Suprapubic skin (tissue), 4 donors: ENCODE measurements around the gene CYP39A1. TPM values are rescaled to one million over a fixed set of nuclear protein-coding genes. Genes with fewer than 3 reads are reported as not detected.

Experiments used
- DNase-seq, 2 donors: peaks; one replicate each; pipeline ENCODE4 v3.0.0-alpha.2; 2019; ENCODE audit warnings: low spot score in 2 of 2
- H3K27ac ChIP-seq: fragments of 200-600 bp; sonication (generic); one replicate; pipeline ENCODE4 v1.5.1; 2019
- H3K27me3 ChIP-seq: fragments of 200-600 bp; sonication (generic); one replicate; pipeline ENCODE4 v1.5.1; 2019
- H3K36me3 ChIP-seq: fragments of 200-600 bp; sonication (generic); one replicate; pipeline ENCODE4 v1.5.1; 2019
- H3K4me1 ChIP-seq: fragments of 200-600 bp; sonication (generic); one replicate; pipeline ENCODE4 v1.5.1; 2019
- H3K4me3 ChIP-seq: fragments of 200-600 bp; sonication (generic); one replicate; pipeline ENCODE4 v1.5.1; 2019; ENCODE audit warnings: mild to moderate bottlenecking
- H3K9me3 ChIP-seq: fragments of 200-600 bp; sonication (generic); one replicate; pipeline ENCODE4 v1.5.1; 2019
- CTCF ChIP-seq, 2 donors: fragments of 200-600 bp in 1 of 2; fragments of 450-650 bp in 1 of 2; sonication (generic) in 1 of 2; IDR thresholded peaks; one replicate each; pipeline ENCODE4 v1.5.1; 2016 to 2019; ENCODE audit warnings: antibody characterized with exemption in 2 of 2, mild to moderate bottlenecking in 1 of 2, moderate library complexity in 1 of 2
- EP300 ChIP-seq: sonication (generic); formaldehyde crosslinking; IDR thresholded peaks from one replicate; pipeline ENCODE4 v1.6.1; 2017; ENCODE audit warnings: antibody characterized with exemption
- POLR2A ChIP-seq, 2 donors: fragments of 450-650 bp; IDR thresholded peaks; one replicate each; pipeline ENCODE4 v1.6.1; 2017; ENCODE audit warnings: antibody characterized with exemption in 2 of 2, mild to moderate bottlenecking in 2 of 2, moderate library complexity in 2 of 2
- POLR2AphosphoS5 ChIP-seq, 3 donors: sonication (generic); formaldehyde crosslinking; IDR thresholded peaks; one replicate each; pipeline ENCODE4 v1.6.1; 2017; ENCODE audit warnings: antibody characterized with exemption in 3 of 3
- WGBS: methylation state at CpG from one replicate; pipeline ENCODE4 v1.1.5; 2018; 5-methylcytosine and 5-hydroxymethylcytosine counted together
- total RNA-seq, 4 donors: library from RNA; depleted of rRNA; stranded (reverse); fragments of >200 nt; gene quantifications; one replicate each; pipeline ENCODE4 v1.1.0, GENCODE V29; 2016

Gene CYP39A1
- total RNA-seq, 4 donors from 2014 or later: 20.0 to 46.4 (median 33.1) TPM

DNA sequence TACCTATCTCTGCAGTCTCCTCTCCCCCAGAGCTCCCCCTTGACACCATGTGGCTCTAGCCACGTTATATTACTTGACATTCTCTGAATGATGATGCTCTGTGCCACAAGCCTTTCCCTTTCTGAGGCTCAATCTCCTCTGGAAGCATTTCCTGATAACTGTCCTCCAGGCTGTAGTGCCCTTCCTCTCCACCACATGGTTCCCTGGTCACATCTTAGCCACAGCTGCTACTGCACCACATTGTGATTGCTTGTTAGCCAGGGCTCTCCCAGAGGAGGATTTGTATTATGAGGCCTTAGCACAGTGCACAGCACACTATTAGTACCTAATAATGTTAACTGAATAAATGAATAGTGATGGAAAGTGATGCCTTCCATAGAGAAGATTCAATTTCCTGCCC is 97.5 kb downstream of the CYP39A1 start:
- TF ChIP-seq POLR2A (IDR thresholded peaks at IDR 0.05): no peak
- TF ChIP-seq POLR2AphosphoS5 (IDR thresholded peaks at IDR 0.05): no peak
- Histone ChIP-seq H3K4me3 (no peak overlapping the region), H3K36me3 (no peaks in the 10 kb centered on the region), H3K9me3 (no peaks in the 10 kb centered on the region), H3K27me3 (no peaks in the 10 kb centered on the region), H3K27ac (no peak overlapping the region), H3K4me1 (no peaks in the 10 kb centered on the region)
- no peak for DNase-seq
- WGBS: 53% methylated on average over 1 of the region's 1 CpG

DNA sequence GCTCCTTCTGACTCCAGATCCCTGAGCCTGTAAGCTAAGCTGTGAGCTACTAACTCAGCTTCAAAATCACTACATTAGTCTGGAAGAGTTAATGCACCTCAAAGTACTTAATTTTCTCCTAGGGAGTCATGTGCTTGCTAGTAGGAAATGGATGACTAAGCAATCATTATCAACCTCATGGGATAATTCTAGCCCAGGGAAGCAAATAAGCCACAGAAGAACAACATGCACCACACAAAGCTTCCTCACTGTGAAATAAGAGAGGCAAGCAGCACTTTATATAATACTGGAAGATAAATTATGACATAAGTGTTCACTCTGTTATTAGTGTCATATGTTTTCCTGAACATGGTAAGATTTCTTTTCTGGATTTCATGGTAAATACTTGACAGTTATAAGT is 103.5 kb downstream of the CYP39A1 start:
- Histone ChIP-seq H3K4me1 (no peaks in the 10 kb centered on the region), H3K27ac (no peak overlapping the region), H3K36me3 (no peaks in the 10 kb centered on the region), H3K27me3 (no peaks in the 10 kb centered on the region), H3K9me3 (peaks cover 3% of the 10 kb centered on the region), H3K4me3 (no peak overlapping the region)
- TF ChIP-seq POLR2AphosphoS5 (IDR thresholded peaks at IDR 0.05) (no peak), EP300 (no peak), CTCF (IDR thresholded peaks at IDR 0.05) (no peak), POLR2A (IDR thresholded peaks at IDR 0.05) (no peak)
- DNase-seq: no peak

DNA sequence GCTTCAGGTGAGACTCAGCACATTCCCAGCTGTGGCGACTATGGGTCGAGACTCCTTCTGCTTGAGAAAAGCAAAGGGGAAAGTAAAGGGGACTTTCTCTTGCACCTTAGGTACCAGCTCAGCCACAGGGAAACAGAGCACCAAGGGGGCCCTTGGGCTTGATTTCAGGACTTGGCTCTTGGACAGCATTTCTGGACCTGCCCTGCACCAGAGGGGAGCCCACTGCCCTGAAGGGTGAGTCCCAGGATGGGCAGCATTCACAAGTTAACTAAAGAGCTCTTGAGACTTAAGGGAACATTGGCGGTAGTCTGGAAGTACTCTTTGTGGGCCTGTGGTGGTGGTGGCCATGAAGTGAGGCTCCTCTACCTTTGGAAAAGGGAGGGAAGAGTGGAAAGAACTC is 111.1 kb downstream of the CYP39A1 start:
- Histone ChIP-seq H3K4me3 (no peak overlapping the region), H3K27ac (no peak overlapping the region), H3K9me3 (peaks cover 3% of the 10 kb centered on the region), H3K4me1 (no peaks in the 10 kb centered on the region), H3K36me3 (no peaks in the 10 kb centered on the region), H3K27me3 (no peaks in the 10 kb centered on the region)
- no peak for DNase-seq
- TF ChIP-seq CTCF (IDR thresholded peaks at IDR 0.05) (no peak), POLR2A (IDR thresholded peaks at IDR 0.05) (no peak)
- WGBS: 100% methylated on average over 3 of the region's 3 CpGs

GRCh38 chr6:46539866-46540265 is 112.8 kb downstream of the CYP39A1 start:
- no peak for TF ChIP-seq EP300
- TF ChIP-seq POLR2AphosphoS5 (IDR thresholded peaks at IDR 0.05): no peak
- no peak for TF ChIP-seq CTCF (IDR thresholded peaks at IDR 0.05)
- TF ChIP-seq POLR2A (IDR thresholded peaks at IDR 0.05): no peak
- Histone ChIP-seq H3K36me3 (no peaks in the 10 kb centered on the region), H3K4me3 (no peak overlapping the region), H3K9me3 (no peaks in the 10 kb centered on the region), H3K27me3 (no peaks in the 10 kb centered on the region), H3K4me1 (no peaks in the 10 kb centered on the region), H3K27ac (no peak overlapping the region)
- WGBS: 80% methylated on average over 2 of the region's 2 CpGs
- DNase-seq: no peak

- H3K27ac ChIP-seq: no peak overlapping the region
- no peaks in the 10 kb centered on the region for H3K27me3 ChIP-seq
- no peak overlapping the region for H3K4me3 ChIP-seq
- 61% methylated on average over 6 of the region's 6 CpGs for WGBS
- no peak for DNase-seq
- H3K4me1 ChIP-seq: no peaks in the 10 kb centered on the region
- H3K36me3 ChIP-seq: no peaks in the 10 kb centered on the region
- TF ChIP-seq POLR2AphosphoS5 (IDR thresholded peaks at IDR 0.05) (no peak), EP300 (no peak), POLR2A (IDR thresholded peaks at IDR 0.05) (no peak), CTCF (IDR thresholded peaks at IDR 0.05) (no peak)
- no peaks in the 10 kb centered on the region for H3K9me3 ChIP-seq
Observed at GRCh38 chr6:46538800-46539480, 113.7 kb downstream of the CYP39A1 start.

DNA sequence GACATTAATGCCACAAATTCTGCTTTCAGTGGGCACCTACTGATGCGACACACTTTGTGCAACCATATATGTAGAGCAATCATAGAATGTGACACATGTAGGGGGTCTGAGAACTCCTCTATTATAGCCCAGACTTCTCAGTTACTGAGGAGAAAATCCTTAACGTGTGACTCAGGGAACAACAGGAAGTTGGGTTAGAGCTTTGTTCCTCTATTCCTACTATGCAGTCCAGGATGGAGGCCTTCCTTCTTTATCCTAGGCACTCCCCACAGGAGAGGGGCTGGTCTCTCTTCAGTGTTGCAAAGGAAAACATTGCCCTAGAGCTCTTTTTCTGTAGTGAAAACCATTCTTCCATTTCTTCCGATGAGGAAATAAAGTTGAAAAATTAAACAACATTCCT is 121.7 kb downstream of the CYP39A1 start:
- 68% methylated on average over 3 of the region's 3 CpGs for WGBS

More for the DNA sequence above, 121.7 kb downstream of the CYP39A1 start:
- no peak overlapping the region for H3K27ac ChIP-seq
- no peak overlapping the region for H3K4me3 ChIP-seq
- H3K36me3 ChIP-seq: no peaks in the 10 kb centered on the region
- DNase-seq: no peak
- no peaks in the 10 kb centered on the region for H3K27me3 ChIP-seq
- no peaks in the 10 kb centered on the region for H3K4me1 ChIP-seq
- H3K9me3 ChIP-seq: no peaks in the 10 kb centered on the region
- TF ChIP-seq POLR2A (IDR thresholded peaks at IDR 0.05) (no peak), EP300 (no peak), CTCF (IDR thresholded peaks at IDR 0.05) (no peak), POLR2AphosphoS5 (IDR thresholded peaks at IDR 0.05) (no peak)
